IMR-90 (cell line): ENCODE measurements around the gene TASL. TPM values are rescaled to one million over a fixed set of nuclear protein-coding genes. Genes with fewer than 3 reads are reported as not detected.

Experiments
- ATAC-seq: fragments of 200-7000 bp; cut with Tn5 transposase; 2 replicates; pipeline ENCODE4 v1.9.1; 2020; ENCODE audit warnings: low read depth, mild to moderate bottlenecking, moderate library complexity
- BruUV-seq: library from RNA; stranded (reverse); fragments of 400-500 nt; replicated peaks from 2 replicates; lab custom pipeline; 2021; lab: Mats Ljungman, UMichigan
- CTCF ChIA-PET: fragments of 300-600 bp; formaldehyde crosslinking; extraction: SDS; loops from one replicate; lab custom pipeline; 2021; ENCODE audit warnings: antibody characterized with exemption; lab: Yijun Ruan, JAX
- POLR2A ChIA-PET: fragments of 300-600 bp; sonication (Branson Sonifier 250); formaldehyde crosslinking; loops from one replicate; lab custom pipeline; 2022; ENCODE audit warnings: antibody characterized with exemption; ENCODE audit not compliant: unreplicated experiment; lab: Charles Lee
- DNase-seq: peaks from one replicate; pipeline ENCODE4 v3.0.0; 2013
- H2AFZ ChIP-seq: replicated peaks from 2 replicates; pipeline ENCODE3; 2013; ENCODE audit warnings: low read length, mild to moderate bottlenecking; ENCODE audit not compliant: poor library complexity
- H2AK5ac ChIP-seq: 2 replicates; pipeline ENCODE4 v1.6.1; 2013; ENCODE audit warnings: low read depth, low read length, inconsistent platforms
- H2AK9ac ChIP-seq: replicated peaks from 2 replicates; pipeline ENCODE3; 2013; ENCODE audit warnings: mild to moderate bottlenecking, low read depth, low read length, moderate library complexity; ENCODE audit not compliant: poor library complexity
- H2BK120ac ChIP-seq: 2 replicates; pipeline ENCODE4 v1.6.1; 2013; ENCODE audit warnings: low read depth, low read length, inconsistent platforms
- H2BK15ac ChIP-seq: 3 replicates; pipeline ENCODE4 v1.6.1; 2013; ENCODE audit warnings: low read depth, low read length, inconsistent platforms
- H2BK20ac ChIP-seq: 2 replicates; pipeline ENCODE4 v1.6.1; 2013; ENCODE audit warnings: low read depth, mild to moderate bottlenecking, inconsistent platforms, low read length, moderate library complexity
- H2BK5ac ChIP-seq: 2 replicates; pipeline ENCODE4 v1.6.1; 2013; ENCODE audit warnings: mild to moderate bottlenecking, low read depth, low read length, inconsistent platforms; ENCODE audit not compliant: poor library complexity, severe bottlenecking
- H3K14ac ChIP-seq: replicated peaks from 2 replicates; pipeline ENCODE4 v1.6.1; 2013; ENCODE audit warnings: low read depth, low read length, inconsistent platforms
- H3K18ac ChIP-seq: 2 replicates; pipeline ENCODE4 v1.6.1; 2013; ENCODE audit warnings: low read depth, low read length, control low read depth
- H3K23ac ChIP-seq: 2 replicates; pipeline ENCODE4 v1.6.1; 2013; ENCODE audit warnings: low read depth, low read length, inconsistent platforms
- H3K27ac ChIP-seq: 2 replicates; pipeline ENCODE4 v1.5.1; 2013; ENCODE audit warnings: mild to moderate bottlenecking, control low read depth, low read length; ENCODE audit not compliant: insufficient read depth
- H3K27me3 ChIP-seq: 2 replicates; pipeline ENCODE4 v1.6.1; 2013; ENCODE audit warnings: low read length; ENCODE audit not compliant: control insufficient read depth, insufficient read depth
- H3K36me3 ChIP-seq: 2 replicates; pipeline ENCODE4 v1.6.1; 2013; ENCODE audit warnings: low read length, mixed read lengths; ENCODE audit not compliant: control insufficient read depth, insufficient read depth
- H3K4ac ChIP-seq: 2 replicates; pipeline ENCODE4 v1.6.1; 2013; ENCODE audit warnings: low read depth, low read length, inconsistent platforms
- H3K4me1 ChIP-seq: 2 replicates; pipeline ENCODE4 v1.6.1; 2013; ENCODE audit warnings: low read length, mixed read lengths; ENCODE audit not compliant: control insufficient read depth, insufficient read depth
- H3K4me2 ChIP-seq: 2 replicates; pipeline ENCODE4 v1.6.1; 2013; ENCODE audit warnings: low read depth, mild to moderate bottlenecking, control low read depth, low read length, moderate library complexity
- H3K4me3 ChIP-seq: 2 replicates; pipeline ENCODE4 v1.5.1; 2013; ENCODE audit warnings: low read depth, mild to moderate bottlenecking, control low read depth, low read length, moderate library complexity; ENCODE audit not compliant: insufficient read depth
- H3K56ac ChIP-seq: 2 replicates; pipeline ENCODE4 v1.6.1; 2013; ENCODE audit warnings: low read length, inconsistent platforms; ENCODE audit not compliant: insufficient read depth; ENCODE audit errors: extremely low read depth
- H3K79me1 ChIP-seq, 2 experiments: 2 replicates each; pipeline ENCODE4 v1.6.1; 2013; ENCODE audit warnings: low read length in 2 of 2, inconsistent platforms in 1 of 2, low read depth in 1 of 2
- H3K9ac ChIP-seq: 2 replicates; pipeline ENCODE4 v1.6.1; 2013; ENCODE audit warnings: low read depth, low read length, control low read depth
- H3K9me1 ChIP-seq: 2 replicates; pipeline ENCODE4 v1.6.1; 2013; ENCODE audit warnings: low read length, inconsistent platforms; ENCODE audit not compliant: insufficient read depth
- H3K9me3 ChIP-seq: 2 replicates; pipeline ENCODE4 v1.6.1; 2013; ENCODE audit warnings: low read length; ENCODE audit not compliant: control insufficient read depth, insufficient read depth
- H4K20me1 ChIP-seq: 2 replicates; pipeline ENCODE4 v1.6.1; 2013; ENCODE audit warnings: low read length, inconsistent platforms; ENCODE audit not compliant: insufficient read depth
- H4K5ac ChIP-seq: 2 replicates; pipeline ENCODE4 v1.6.1; 2013; ENCODE audit warnings: mild to moderate bottlenecking, low read depth, low read length, control low read depth
- H4K8ac ChIP-seq, 2 experiments: 2 replicates each; pipeline ENCODE4 v1.6.1; 2013; ENCODE audit warnings: low read depth in 2 of 2, low read length in 2 of 2, control low read depth in 1 of 2, inconsistent platforms in 1 of 2
- H4K91ac ChIP-seq: 2 replicates; pipeline ENCODE4 v1.6.1; 2013; ENCODE audit warnings: low read depth, low read length, inconsistent platforms; ENCODE audit not compliant: insufficient read depth
- CEBPB ChIP-seq: IDR thresholded peaks from 2 replicates; pipeline ENCODE4 v1.6.1; 2012; ENCODE audit warnings: low read depth, low read length, improper control_type of control experiment
- FOS ChIP-seq: fragments of 150-350 bp; IDR thresholded peaks from 2 replicates; pipeline ENCODE4 v1.6.1; 2016; ENCODE audit warnings: low read depth, low read length
- MAFK ChIP-seq: IDR thresholded peaks from 2 replicates; pipeline ENCODE4 v1.6.1; 2012; ENCODE audit warnings: low read depth, low read length, improper control_type of control experiment
- MXI1 ChIP-seq: IDR thresholded peaks from 2 replicates; pipeline ENCODE4 v1.6.1; 2012; ENCODE audit warnings: low read depth, mild to moderate bottlenecking, low read length, moderate library complexity, borderline replicate concordance
- POLR2A ChIP-seq: IDR thresholded peaks from 2 replicates; pipeline ENCODE4 v1.6.1; 2012; ENCODE audit warnings: mild to moderate bottlenecking, low read depth, low read length
- WGBS, 2 experiments: methylation state at CpG; one replicate each; pipeline versions ENCODE4 v1.1.5 to v1.1.7; 2013; ENCODE audit warnings: missing lambda C conversion rate in 2 of 2; ENCODE audit not compliant: insufficient read length in 1 of 2; ENCODE audit errors: extremely low coverage in 2 of 2; 5-methylcytosine and 5-hydroxymethylcytosine counted together
- dilution Hi-C: fragments of 300-500 bp; cut with HindIII; formaldehyde crosslinking; loops from one replicate; pipeline ENCODE4 v1.14.3; 2018; ENCODE audit warnings: low sequenced_read_pairs; ENCODE audit not compliant: unreplicated experiment
- in situ Hi-C: fragments of 300-500 bp; cut with MboI; formaldehyde crosslinking; loops from 3 replicates; pipeline ENCODE4 v1.14.3; 2019; ENCODE audit warnings: low sequenced_read_pairs, inconsistent platforms, mixed read lengths
- intact Hi-C: fragments of 100-400 bp; cut with micrococcal nuclease; formaldehyde crosslinking; loops from 2 replicates; pipeline ENCODE4 v1.10.0; 2022
- polyA plus RNA-seq, 3 experiments: library from polyadenylated mRNA; depleted of rRNA; stranded (reverse); fragments of >200 nt; gene quantifications; 2 replicates each; pipeline ENCODE4 v1.2.3, GENCODE V29; 2012; ENCODE audit warnings: low replicate concordance in 1 of 3
- total RNA-seq: library from RNA; depleted of rRNA; stranded (reverse); fragments of >200 nt; gene quantifications from 2 replicates; pipeline ENCODE4 v1.2.3, GENCODE V29; 2012

TASL gene
- total and polyA plus RNA-seq, 2 of the 4 experiments (the other 2 are of a cell fraction), result not detected

DNA sequence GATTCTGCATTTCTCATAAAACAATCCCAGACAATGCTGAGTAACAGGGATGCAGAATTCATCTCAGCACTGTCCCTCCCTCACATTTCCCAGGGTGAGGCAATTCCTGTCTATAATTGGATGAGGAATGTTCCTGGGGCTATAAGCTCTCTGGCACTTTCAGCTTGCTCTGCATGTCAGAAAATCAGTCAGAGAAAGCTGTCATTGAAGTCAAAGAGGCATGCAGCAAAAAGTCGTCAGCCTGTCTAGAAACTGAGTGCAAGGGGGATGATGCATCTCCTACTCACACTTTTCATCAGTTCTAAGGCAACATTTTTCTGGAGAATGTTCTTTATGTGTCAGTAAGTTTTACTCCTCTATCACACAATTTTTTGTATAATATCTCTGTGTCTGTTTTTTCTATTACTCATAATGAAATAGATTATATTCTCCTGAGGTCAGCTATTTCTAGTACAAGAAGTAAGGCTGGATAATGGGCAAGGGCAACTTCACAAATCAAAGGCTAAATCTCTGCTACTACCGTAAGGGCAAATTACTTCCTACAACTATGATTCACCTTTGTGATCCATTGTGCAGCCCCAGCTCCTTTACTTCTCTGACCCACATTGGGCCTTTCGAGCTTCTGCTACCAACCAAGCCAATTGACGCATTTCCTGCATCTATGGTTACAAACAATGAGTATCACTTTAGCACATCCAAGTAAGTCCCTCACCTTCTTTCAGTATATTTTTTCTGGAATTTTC, 56.0 kb downstream of the TASL start:
- no peaks in the 10 kb centered on the region for H3K4me1 ChIP-seq
- in situ Hi-C loops (no loop called here), dilution Hi-C loops (no loop called here), intact Hi-C loops (no loop called here)
- no peak overlapping the region for H3K27ac ChIP-seq
- no peaks in the 10 kb centered on the region for H3K9me1 ChIP-seq
- H4K20me1 ChIP-seq, result no peaks in the 10 kb centered on the region
- no peak overlapping the region for H2BK15ac ChIP-seq
- no peak overlapping the region for H3K14ac ChIP-seq
- H2BK5ac ChIP-seq, result no peak overlapping the region
- H3K18ac ChIP-seq, result no peak overlapping the region; the same call in 1 of the 2 replicates
- no peaks in the 10 kb centered on the region for H3K36me3 ChIP-seq
- ChIA-PET POLR2A (no interaction called here), CTCF (no interaction called here)
- H3K56ac ChIP-seq, result no peak overlapping the region
- no peak overlapping the region for H4K91ac ChIP-seq
- no peak overlapping the region for H3K9ac ChIP-seq
- H3K27me3 ChIP-seq, result no peaks in the 10 kb centered on the region
- peak overlapping the region; percentile 29; the same call in 1 of the 2 replicates for H3K4me2 ChIP-seq
- H4K8ac ChIP-seq, result no peak overlapping the region; a peak in 1 of 4 replicates
- H3K4ac ChIP-seq, result no peak overlapping the region
- no peak overlapping the region for H2AK5ac ChIP-seq
- TF ChIP-seq MXI1, result no peak
- no peak for TF ChIP-seq FOS
- TF ChIP-seq POLR2A, result no peak
- peak; percentile 60 for TF ChIP-seq MAFK
- TF ChIP-seq CEBPB, result peak; percentile 42
- H2AK9ac ChIP-seq, result no peak overlapping the region
- ATAC-seq (peak; percentile 46), DNase-seq (peak; percentile 50)
- no CpG with 5 or more reads among the region's 4 CpGs for WGBS, 2 experiments
- BruUV-seq, result no TSS peak
- H3K9me3 ChIP-seq, result no peaks in the 10 kb centered on the region
- no peaks in the 10 kb centered on the region for H3K79me1 ChIP-seq
- H4K5ac ChIP-seq, result no peak overlapping the region
- 0 out of 2 replicates have a peak overlapping the region, but pooled peaks have one; percentile 56 for H2BK120ac ChIP-seq
- no peak overlapping the region for H3K23ac ChIP-seq
- no peak overlapping the region for H2BK20ac ChIP-seq
- no peak overlapping the region for H2AFZ ChIP-seq
- no peak overlapping the region for H3K4me3 ChIP-seq
